ENCODE measurements around the gene ALPI. TPM values are rescaled to one million over a fixed set of nuclear protein-coding genes. Genes with fewer than 3 reads are reported as not detected.

Gene ALPI
- total and polyA plus RNA-seq, 12 donors, result not detected

DNA sequence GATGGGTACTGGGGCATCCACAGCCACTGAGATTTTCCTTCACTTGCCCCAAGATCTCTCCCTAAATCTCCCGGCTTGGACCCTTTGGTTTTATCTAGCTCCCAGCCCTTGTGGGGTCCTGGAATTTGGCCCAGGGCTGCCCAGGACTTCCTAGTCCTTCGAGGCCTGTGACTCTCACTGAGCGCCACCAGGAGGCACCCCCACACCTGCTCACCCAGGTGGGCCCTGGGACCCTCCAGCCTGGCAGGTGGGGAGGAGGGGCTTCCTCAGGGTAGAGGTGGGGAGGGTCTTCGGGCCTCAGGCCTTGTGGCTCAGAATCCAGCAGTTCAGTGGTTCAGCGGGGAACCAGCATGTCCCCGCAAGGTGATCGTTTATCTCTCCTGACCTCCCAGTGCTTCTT is 52.3 kb downstream of the ALPI start:
- TF ChIP-seq, protein P1, sequence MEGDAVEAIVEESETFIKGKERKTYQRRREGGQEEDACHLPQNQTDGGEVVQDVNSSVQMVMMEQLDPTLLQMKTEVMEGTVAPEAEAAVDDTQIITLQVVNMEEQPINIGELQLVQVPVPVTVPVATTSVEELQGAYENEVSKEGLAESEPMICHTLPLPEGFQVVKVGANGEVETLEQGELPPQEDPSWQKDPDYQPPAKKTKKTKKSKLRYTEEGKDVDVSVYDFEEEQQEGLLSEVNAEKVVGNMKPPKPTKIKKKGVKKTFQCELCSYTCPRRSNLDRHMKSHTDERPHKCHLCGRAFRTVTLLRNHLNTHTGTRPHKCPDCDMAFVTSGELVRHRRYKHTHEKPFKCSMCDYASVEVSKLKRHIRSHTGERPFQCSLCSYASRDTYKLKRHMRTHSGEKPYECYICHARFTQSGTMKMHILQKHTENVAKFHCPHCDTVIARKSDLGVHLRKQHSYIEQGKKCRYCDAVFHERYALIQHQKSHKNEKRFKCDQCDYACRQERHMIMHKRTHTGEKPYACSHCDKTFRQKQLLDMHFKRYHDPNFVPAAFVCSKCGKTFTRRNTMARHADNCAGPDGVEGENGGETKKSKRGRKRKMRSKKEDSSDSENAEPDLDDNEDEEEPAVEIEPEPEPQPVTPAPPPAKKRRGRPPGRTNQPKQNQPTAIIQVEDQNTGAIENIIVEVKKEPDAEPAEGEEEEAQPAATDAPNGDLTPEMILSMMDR (IDR thresholded peaks at IDR 0.05), result no peak
- TF ChIP-seq POLR2A (IDR thresholded peaks at IDR 0.05), result no peak
- DNase-seq, result no peak
- Histone ChIP-seq H3K36me3 (replicated peaks in 1 of 2) (no peaks in the 10 kb centered on the region), H3K4me1 (replicated peaks in 1 of 2) (peaks cover 0 to 12% of the 10 kb centered on the region in 2 donors), H3K27ac (no peak overlapping the region), H3K9me3 (replicated peaks in 1 of 3) (no peaks in the 10 kb centered on the region), H3K27me3 (no peaks in the 10 kb centered on the region), H3K4me3 (no peak overlapping the region)
- intact Hi-C loops (cut with DNase I), result no loop called here
- 75 to 88% (median 84%) methylated on average over 3 to 7 of the region's 7 CpGs for WGBS, 4 donors

Other genes with a start within 250 kb of the ALPI start
- gene ALPP, start 77.4 kb upstream of the ALPI start, total RNA-seq, result not detected
- not detected for gene ALPP, start 77.4 kb upstream of the ALPI start, polyA plus RNA-seq
- not detected for gene ALPG, start 49.3 kb upstream of the ALPI start, total RNA-seq
- gene ALPG, start 49.3 kb upstream of the ALPI start, polyA plus RNA-seq, result not detected
- 10 to 100 TPM in 3 of 9 donors, 1 to 10 TPM in 6; 3.9 to 31.7 (median 6.7) TPM for gene ECEL1, start 31.7 kb downstream of the ALPI start, total RNA-seq
- gene ECEL1, start 31.7 kb downstream of the ALPI start, polyA plus RNA-seq, result 10 to 100 TPM in 1 of 3 donors, 1 to 10 TPM in 2; 4.5 to 20.7 (median 9.6) TPM
- gene PRSS56, start 64.2 kb downstream of the ALPI start, total RNA-seq, result under 1 TPM in 2 of 9 donors, not detected in 7; 0.06 to 0.28 TPM
- gene PRSS56, start 64.2 kb downstream of the ALPI start, polyA plus RNA-seq, result under 1 TPM in 1 of 3 donors, not detected in 2; 0.07 TPM
- gene CHRND, start 70.0 kb downstream of the ALPI start, total RNA-seq, result under 1 TPM in 4 of 9 donors, not detected in 5; 0.11 to 0.39 (median 0.17) TPM
- under 1 TPM in 1 of 3 donors, not detected in 2; 0.07 TPM for gene CHRND, start 70.0 kb downstream of the ALPI start, polyA plus RNA-seq
- under 1 TPM in 1 of 9 donors, not detected in 8; 0.22 TPM for gene CHRNG, start 83.5 kb downstream of the ALPI start, total RNA-seq
- gene CHRNG, start 83.5 kb downstream of the ALPI start, polyA plus RNA-seq, result under 1 TPM in 1 of 3 donors, not detected in 2; 0.08 TPM
- gene TIGD1, start 94.4 kb downstream of the ALPI start, total RNA-seq, result 10 to 100 TPM in 1 of 9 donors, 1 to 10 TPM in 8; 2.2 to 15.2 (median 4.1) TPM
- gene TIGD1, start 94.4 kb downstream of the ALPI start, polyA plus RNA-seq, result 10 to 100 TPM in 1 of 3 donors, 1 to 10 TPM in 2; 4.8 to 20.5 (median 6.2) TPM
- gene EIF4E2, start 94.5 kb downstream of the ALPI start, total RNA-seq, result 100 to 1,000 TPM in 2 of 9 donors, 10 to 100 TPM in 7; 36.5 to 137 (median 58.1) TPM
- 100 to 1,000 TPM in 1 of 3 donors, 10 to 100 TPM in 2; 32.2 to 121 (median 43.2) TPM for gene EIF4E2, start 94.5 kb downstream of the ALPI start, polyA plus RNA-seq
- 10 to 100 TPM in 2 of 9 donors, 1 to 10 TPM in 6, under 1 TPM in 1; 0.50 to 10.2 (median 5.4) TPM for gene EFHD1, start 177.5 kb downstream of the ALPI start, total RNA-seq
- gene EFHD1, start 177.5 kb downstream of the ALPI start, polyA plus RNA-seq, result 10 to 100 TPM in 1 of 3 donors, 1 to 10 TPM in 2; 6.1 to 12.9 (median 6.5) TPM
- 10 to 100 TPM; 32.0 to 93.7 (median 69.2) TPM for gene GIGYF2, start 241.2 kb downstream of the ALPI start, total RNA-seq
- gene GIGYF2, start 241.2 kb downstream of the ALPI start, polyA plus RNA-seq, result 10 to 100 TPM; 13.5 to 71.6 (median 38.6) TPM